Thyroid gland (tissue), 4 donors: ENCODE measurements around the gene PLA2G6.

Experiments
- POLR2A ChIP-seq, 2 donors: fragments of 450-650 bp; IDR thresholded peaks; one replicate each; pipeline ENCODE4 v1.6.1; 2017; ENCODE audit warnings: antibody characterized with exemption in 2 of 2, mild to moderate bottlenecking in 2 of 2, moderate library complexity in 1 of 2
- TF ChIP-seq, protein P1 (sequence below), 6 experiments: fragments of 200-600 bp in 3 of 6; fragments of 450-650 bp in 3 of 6; sonication (generic) in 3 of 6; IDR thresholded peaks; one replicate each; pipeline ENCODE4 v1.5.1; 2016 to 2019; ENCODE audit warnings: antibody characterized with exemption in 6 of 6, mild to moderate bottlenecking in 2 of 6, inconsistent platforms in 1 of 6, moderate library complexity in 1 of 6

GRCh38 chr22:38086001-38086845 is 95.4 kb downstream of the PLA2G6 start:
- TF ChIP-seq, protein P1, sequence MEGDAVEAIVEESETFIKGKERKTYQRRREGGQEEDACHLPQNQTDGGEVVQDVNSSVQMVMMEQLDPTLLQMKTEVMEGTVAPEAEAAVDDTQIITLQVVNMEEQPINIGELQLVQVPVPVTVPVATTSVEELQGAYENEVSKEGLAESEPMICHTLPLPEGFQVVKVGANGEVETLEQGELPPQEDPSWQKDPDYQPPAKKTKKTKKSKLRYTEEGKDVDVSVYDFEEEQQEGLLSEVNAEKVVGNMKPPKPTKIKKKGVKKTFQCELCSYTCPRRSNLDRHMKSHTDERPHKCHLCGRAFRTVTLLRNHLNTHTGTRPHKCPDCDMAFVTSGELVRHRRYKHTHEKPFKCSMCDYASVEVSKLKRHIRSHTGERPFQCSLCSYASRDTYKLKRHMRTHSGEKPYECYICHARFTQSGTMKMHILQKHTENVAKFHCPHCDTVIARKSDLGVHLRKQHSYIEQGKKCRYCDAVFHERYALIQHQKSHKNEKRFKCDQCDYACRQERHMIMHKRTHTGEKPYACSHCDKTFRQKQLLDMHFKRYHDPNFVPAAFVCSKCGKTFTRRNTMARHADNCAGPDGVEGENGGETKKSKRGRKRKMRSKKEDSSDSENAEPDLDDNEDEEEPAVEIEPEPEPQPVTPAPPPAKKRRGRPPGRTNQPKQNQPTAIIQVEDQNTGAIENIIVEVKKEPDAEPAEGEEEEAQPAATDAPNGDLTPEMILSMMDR (IDR thresholded peaks at IDR 0.05) = no peak
- no peak for TF ChIP-seq POLR2A (IDR thresholded peaks at IDR 0.05)
